DOHH2 (cell line): ENCODE results near the gene COX4I1.

Experiments
- H3F3A ChIP-seq: fragments of 200-600 bp; sonication (generic), shearing (Covaris generic); 2 replicates; pipeline ENCODE4 v1.6.0; 2016; ENCODE audit warnings: antibody characterized with exemption, mild to moderate bottlenecking; ENCODE audit not compliant: control insufficient read depth, insufficient read depth
- H3K27ac ChIP-seq: fragments of 200-600 bp; sonication (generic); 2 replicates; pipeline ENCODE4 v1.5.1; 2014; ENCODE audit warnings: low read depth, mild to moderate bottlenecking, low read length, moderate library complexity
- H3K27me3 ChIP-seq: fragments of 200-600 bp; sonication (generic); 2 replicates; pipeline ENCODE4 v1.6.1; 2014; ENCODE audit warnings: mild to moderate bottlenecking, low read length, mixed read lengths; ENCODE audit not compliant: control insufficient read depth
- H3K36me3 ChIP-seq: fragments of 200-600 bp; sonication (generic); 2 replicates; pipeline ENCODE4 v1.6.1; 2014; ENCODE audit warnings: mild to moderate bottlenecking, low read length, moderate library complexity, mixed read lengths; ENCODE audit not compliant: control insufficient read depth
- H3K4me1 ChIP-seq: fragments of 200-600 bp; sonication (generic); 2 replicates; pipeline ENCODE4 v1.6.1; 2014; ENCODE audit warnings: mild to moderate bottlenecking, low read length, mixed read lengths; ENCODE audit not compliant: control insufficient read depth
- H3K4me2 ChIP-seq: fragments of 200-600 bp; sonication (generic); 2 replicates; pipeline ENCODE4 v1.6.0; 2014; ENCODE audit warnings: mild to moderate bottlenecking, low read length, moderate library complexity
- H3K4me3 ChIP-seq: fragments of 200-600 bp; sonication (generic); 2 replicates; pipeline ENCODE4 v1.5.1; 2014; ENCODE audit warnings: mild to moderate bottlenecking, low read length, mixed read lengths
- H3K79me2 ChIP-seq: fragments of 200-600 bp; sonication (generic); 2 replicates; pipeline ENCODE4 v1.6.1; 2014; ENCODE audit warnings: mild to moderate bottlenecking, low read length, mixed read lengths; ENCODE audit not compliant: control insufficient read depth
- H3K9me2 ChIP-seq: fragments of 200-600 bp; sonication (generic); replicated peaks from 2 replicates; pipeline ENCODE4 v1.6.1; 2014; ENCODE audit warnings: mild to moderate bottlenecking, low read length, mixed read lengths; ENCODE audit not compliant: control insufficient read depth
- H3K9me3 ChIP-seq: fragments of 200-600 bp; sonication (generic); 2 replicates; pipeline ENCODE4 v1.6.1; 2014; ENCODE audit warnings: antibody characterized with exemption, low read length, mixed read lengths; ENCODE audit not compliant: control insufficient read depth, insufficient read depth
- H4K20me1 ChIP-seq: fragments of 200-600 bp; sonication (generic); 2 replicates; pipeline ENCODE4 v1.6.0; 2014; ENCODE audit warnings: low read depth, mild to moderate bottlenecking, antibody characterized with exemption, low read length, moderate library complexity; ENCODE audit not compliant: control insufficient read depth, insufficient read depth
- CTCF ChIP-seq: fragments of 200-600 bp; sonication (generic); IDR thresholded peaks from one replicate; pipeline ENCODE4 v1.5.1; 2014; ENCODE audit warnings: antibody characterized with exemption, mild to moderate bottlenecking, low read depth, low read length; ENCODE audit not compliant: poor library complexity, severe bottlenecking
- EZH2phosphoT487 ChIP-seq: fragments of 200-600 bp; sonication (generic); IDR thresholded peaks from 2 replicates; pipeline ENCODE4 v1.6.1; 2017; ENCODE audit warnings: borderline replicate concordance, mild to moderate bottlenecking, antibody characterized with exemption, low read length, moderate library complexity, mixed read lengths

Gene COX4I1

GRCh38 chr16:85763616-85764015, 35.9 kb upstream of the COX4I1 start:
- Histone ChIP-seq H3K9me3 (no peaks in the 10 kb centered on the region), H3K4me1 (peaks cover 23% of the 10 kb centered on the region), H3K4me2 (no peak overlapping the region), H3K36me3 (no peaks in the 10 kb centered on the region), H3K79me2 (no peaks in the 10 kb centered on the region), H3K27ac (no peak overlapping the region), H4K20me1 (peaks cover 10% of the 10 kb centered on the region; the same call in 1 of the 2 replicates), H3K4me3 (no peak overlapping the region), H3K27me3 (peaks cover 50% of the 10 kb centered on the region), H3K9me2 (no peaks in the 10 kb centered on the region), H3F3A (peaks cover 6% of the 10 kb centered on the region)
- no peak for TF ChIP-seq CTCF

GRCh38 chr16:85765211-85765610, 34.3 kb upstream of the COX4I1 start:
- Histone ChIP-seq H3K4me1 (peaks cover 8% of the 10 kb centered on the region), H3K79me2 (no peaks in the 10 kb centered on the region), H3F3A (peaks cover 3% of the 10 kb centered on the region; the same call in 1 of the 2 replicates), H3K4me2 (no peak overlapping the region), H4K20me1 (0 out of 2 replicates have a peak, but pooled peaks cover 2% of the 10 kb centered on the region), H3K36me3 (no peaks in the 10 kb centered on the region), H3K27ac (no peak overlapping the region), H3K4me3 (no peak overlapping the region), H3K27me3 (peaks cover 37% of the 10 kb centered on the region), H3K9me2 (no peaks in the 10 kb centered on the region), H3K9me3 (no peaks in the 10 kb centered on the region)
- TF ChIP-seq CTCF (no peak), EZH2phosphoT487 (no peak)

- Histone ChIP-seq H3K36me3 (no peaks in the 10 kb centered on the region), H3K4me3 (no peak overlapping the region), H3K79me2 (no peaks in the 10 kb centered on the region), H3K9me3 (no peaks in the 10 kb centered on the region), H4K20me1 (no peaks in the 10 kb centered on the region), H3K4me2 (no peak overlapping the region), H3K27me3 (peaks cover 32% of the 10 kb centered on the region), H3F3A (peaks cover 3% of the 10 kb centered on the region; the same call in 1 of the 2 replicates), H3K27ac (no peak overlapping the region), H3K9me2 (no peaks in the 10 kb centered on the region), H3K4me1 (peaks cover 8% of the 10 kb centered on the region)
- no peak for TF ChIP-seq EZH2phosphoT487
- TF ChIP-seq CTCF: no peak
Observed at GRCh38 chr16:85765767-85766166, 33.7 kb upstream of the COX4I1 start.

GRCh38 chr16:85767531-85767930, 32.0 kb upstream of the COX4I1 start:
- Histone ChIP-seq H3K79me2 (no peaks in the 10 kb centered on the region), H3F3A (no peaks in the 10 kb centered on the region; the same call in 1 of the 2 replicates), H3K9me3 (no peaks in the 10 kb centered on the region), H4K20me1 (no peaks in the 10 kb centered on the region), H3K36me3 (no peaks in the 10 kb centered on the region), H3K4me2 (no peak overlapping the region), H3K4me1 (no peaks in the 10 kb centered on the region), H3K27me3 (peaks cover 16% of the 10 kb centered on the region), H3K9me2 (no peaks in the 10 kb centered on the region), H3K4me3 (no peak overlapping the region), H3K27ac (no peak overlapping the region)
- no peak for TF ChIP-seq EZH2phosphoT487
- no peak for TF ChIP-seq CTCF
